22Rv1 (cell line): ENCODE measurements around the gene NBAS.

Experiments
- H3K27ac ChIP-seq: fragments of 450-650 bp; 2 replicates; pipeline ENCODE4 v1.5.1; 2017
- ZFX ChIP-seq: fragments of 450-650 bp; IDR thresholded peaks from 2 replicates; pipeline ENCODE4 v1.6.1; 2017; ENCODE audit warnings: antibody characterized with exemption, borderline replicate concordance
- TF ChIP-seq, protein P1 (sequence below): fragments of 450-650 bp; IDR thresholded peaks from 2 replicates; pipeline ENCODE4 v1.5.1; 2017; ENCODE audit warnings: mild to moderate bottlenecking

The NBAS gene

DNA sequence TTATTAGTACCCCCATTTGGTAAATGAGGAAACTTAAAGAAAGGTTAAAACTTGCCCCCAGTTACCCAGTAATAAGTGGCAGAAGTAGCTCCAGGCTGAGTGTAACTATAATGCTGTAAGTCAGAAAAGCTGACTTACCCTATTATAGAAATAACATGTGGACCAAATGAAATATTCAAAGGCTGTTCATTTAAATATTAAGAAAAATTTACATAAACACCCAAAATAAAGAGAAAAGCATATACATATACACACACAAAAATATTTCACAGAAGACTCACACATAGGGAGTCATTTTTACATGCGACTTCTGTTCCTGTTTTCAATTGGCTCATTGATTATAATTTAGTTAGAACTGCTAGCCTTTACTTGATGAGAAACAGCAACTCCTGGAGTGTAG is 189.1 kb downstream of the NBAS start:
- TF ChIP-seq, protein P1, sequence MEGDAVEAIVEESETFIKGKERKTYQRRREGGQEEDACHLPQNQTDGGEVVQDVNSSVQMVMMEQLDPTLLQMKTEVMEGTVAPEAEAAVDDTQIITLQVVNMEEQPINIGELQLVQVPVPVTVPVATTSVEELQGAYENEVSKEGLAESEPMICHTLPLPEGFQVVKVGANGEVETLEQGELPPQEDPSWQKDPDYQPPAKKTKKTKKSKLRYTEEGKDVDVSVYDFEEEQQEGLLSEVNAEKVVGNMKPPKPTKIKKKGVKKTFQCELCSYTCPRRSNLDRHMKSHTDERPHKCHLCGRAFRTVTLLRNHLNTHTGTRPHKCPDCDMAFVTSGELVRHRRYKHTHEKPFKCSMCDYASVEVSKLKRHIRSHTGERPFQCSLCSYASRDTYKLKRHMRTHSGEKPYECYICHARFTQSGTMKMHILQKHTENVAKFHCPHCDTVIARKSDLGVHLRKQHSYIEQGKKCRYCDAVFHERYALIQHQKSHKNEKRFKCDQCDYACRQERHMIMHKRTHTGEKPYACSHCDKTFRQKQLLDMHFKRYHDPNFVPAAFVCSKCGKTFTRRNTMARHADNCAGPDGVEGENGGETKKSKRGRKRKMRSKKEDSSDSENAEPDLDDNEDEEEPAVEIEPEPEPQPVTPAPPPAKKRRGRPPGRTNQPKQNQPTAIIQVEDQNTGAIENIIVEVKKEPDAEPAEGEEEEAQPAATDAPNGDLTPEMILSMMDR: no peak
- no peak for TF ChIP-seq ZFX

DNA sequence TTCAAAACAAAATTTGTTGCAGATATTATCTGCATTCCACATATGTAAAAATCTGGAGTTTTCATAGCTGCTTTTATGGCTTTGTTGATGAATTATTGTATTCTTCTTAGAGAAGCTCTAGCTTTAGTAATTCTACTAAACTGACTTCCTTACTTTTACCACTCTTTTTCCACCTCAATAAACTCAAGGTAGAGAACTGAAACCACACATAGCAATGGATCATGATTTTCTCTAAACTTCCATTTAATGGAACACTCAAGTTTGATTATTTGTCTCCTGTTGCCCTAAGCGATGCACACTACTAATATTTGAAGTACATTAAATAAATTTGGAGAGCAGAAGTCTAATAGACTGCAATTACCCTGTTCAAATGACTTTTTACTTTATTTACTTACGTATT is 192.0 kb downstream of the NBAS start:
- no peak overlapping the region for H3K27ac ChIP-seq
- TF ChIP-seq, protein P1: no peak
- no peak for TF ChIP-seq ZFX

More for the DNA sequence above, 189.1 kb downstream of the NBAS start:
- no peak overlapping the region for H3K27ac ChIP-seq

DNA sequence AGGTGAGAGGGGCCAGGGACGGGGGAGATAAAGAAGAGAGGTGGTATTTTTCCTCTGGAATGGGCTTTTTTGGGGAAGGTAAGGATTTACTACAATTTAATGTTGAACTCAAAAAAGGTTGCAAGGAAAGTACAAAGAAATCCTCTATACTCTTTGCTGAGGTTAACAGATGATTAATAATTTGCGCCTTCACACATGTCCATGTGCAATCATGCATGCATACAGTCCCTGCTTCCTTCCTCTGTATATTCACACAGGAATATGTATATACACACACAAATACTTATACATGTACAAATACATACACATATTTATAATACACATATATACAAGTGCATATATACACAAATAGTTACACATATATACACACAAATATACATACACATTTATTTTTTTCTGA is 193.4 kb downstream of the NBAS start:
- no peak overlapping the region for H3K27ac ChIP-seq
- TF ChIP-seq, protein P1: no peak
- TF ChIP-seq ZFX: no peak

DNA sequence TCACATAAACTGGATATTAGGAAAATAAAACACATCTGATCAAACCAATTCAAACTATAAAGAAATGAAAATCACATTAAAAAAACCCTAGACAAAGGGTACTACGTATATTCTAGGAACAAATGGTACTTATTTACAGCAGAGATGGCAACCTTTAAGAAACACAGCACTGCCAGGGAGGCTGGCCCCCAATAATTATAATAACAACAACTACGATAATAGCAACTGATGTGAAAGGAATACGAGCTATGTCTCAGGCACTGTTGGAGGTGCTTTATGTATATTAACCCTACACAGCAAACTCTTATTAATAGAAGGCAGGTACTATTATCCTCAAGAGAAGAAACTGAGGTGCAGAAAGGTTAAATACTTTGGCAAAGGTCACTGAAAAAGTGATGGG is 193.9 kb downstream of the NBAS start:
- TF ChIP-seq, protein P1: no peak
- TF ChIP-seq ZFX: no peak
- no peak overlapping the region for H3K27ac ChIP-seq

DNA sequence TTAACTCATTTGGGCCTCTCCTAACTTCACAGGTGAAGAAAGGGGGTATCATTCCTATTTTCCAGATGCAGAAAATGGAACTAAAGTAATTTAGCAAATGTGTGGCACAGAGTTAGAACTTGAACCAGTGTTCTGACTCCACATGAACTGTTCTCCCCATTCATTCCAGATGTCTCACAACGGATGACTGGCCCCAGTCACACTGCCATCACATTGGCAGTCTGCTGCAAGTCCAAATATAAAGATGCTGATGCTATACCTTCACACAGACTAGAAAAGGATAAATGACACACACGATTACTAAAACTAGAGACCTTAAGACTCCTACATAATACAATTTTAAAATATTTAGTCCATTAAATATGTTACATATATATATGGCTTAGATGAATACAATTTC is 195.7 kb downstream of the NBAS start:
- H3K27ac ChIP-seq: no peak overlapping the region
- TF ChIP-seq, protein P1: no peak
- no peak for TF ChIP-seq ZFX

DNA sequence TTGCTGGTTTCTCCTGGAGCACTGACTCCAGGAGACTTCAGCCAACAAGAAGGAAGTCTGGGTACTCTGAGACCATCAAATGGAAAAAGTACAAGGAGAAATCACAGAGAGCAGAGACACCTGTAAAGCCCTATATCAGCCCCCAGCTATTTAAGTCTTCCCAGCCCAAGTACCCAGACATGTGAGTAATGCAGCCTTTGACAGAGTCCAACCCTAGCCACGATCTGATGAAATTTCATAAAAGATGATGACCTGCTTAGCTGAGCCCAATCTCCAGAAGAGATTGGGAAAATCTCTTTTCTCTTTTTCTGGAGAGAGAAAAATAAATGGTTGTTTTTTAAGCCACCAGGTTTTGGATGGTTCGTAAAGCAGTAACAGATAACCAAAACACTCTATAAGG is 196.6 kb downstream of the NBAS start:
- no peak for TF ChIP-seq ZFX
- TF ChIP-seq, protein P1: no peak
- H3K27ac ChIP-seq: no peak overlapping the region

DNA sequence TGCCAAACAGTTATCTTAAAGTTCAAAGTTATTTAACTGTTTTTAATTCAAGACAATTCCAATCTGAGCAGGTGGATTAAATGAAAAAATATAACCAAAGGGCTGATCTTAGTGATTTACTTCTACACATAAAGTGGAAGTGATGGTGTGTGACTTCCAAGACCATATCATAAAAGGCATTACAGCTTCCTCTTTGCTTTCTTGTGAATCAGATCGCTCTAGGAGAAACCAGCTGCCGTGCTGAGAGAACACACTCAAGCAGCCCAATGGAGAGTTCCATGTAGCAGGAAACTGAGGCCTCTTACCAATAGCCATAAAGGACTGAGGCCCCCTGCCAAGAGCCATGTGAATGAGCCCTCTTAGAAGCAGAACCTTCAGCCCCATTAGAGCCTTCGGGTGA is 197.4 kb downstream of the NBAS start:
- TF ChIP-seq ZFX: no peak
- TF ChIP-seq, protein P1: no peak
- H3K27ac ChIP-seq: no peak overlapping the region
